TTC549 (cell line): ENCODE data around the gene RPL31.

Source experiments
- FAIRE-seq: peaks from 2 replicates; lab custom pipeline; 2012; peaks lifted over from hg19 to GRCh38; lab: Jason Lieb, UNC

RPL31 gene

GRCh38 chr2:100997509-100998234 is 4.4 kb upstream of the RPL31 start:
- FAIRE-seq, result no peak

- no peak for FAIRE-seq
Observed at GRCh38 chr2:100998235-100998573, 3.9 kb upstream of the RPL31 start.

- no peak for FAIRE-seq
Observed at GRCh38 chr2:100999995-101000394, 2.1 kb upstream of the RPL31 start.

GRCh38 chr2:101002562-101003277 is 631 bp downstream of the RPL31 start:
- no peak for FAIRE-seq

- no peak for FAIRE-seq
Observed at GRCh38 chr2:101003278-101003775, 1.2 kb downstream of the RPL31 start.

GRCh38 chr2:101004620-101005325 is 2.7 kb downstream of the RPL31 start:
- FAIRE-seq, result no peak

GRCh38 chr2:101006065-101006715 is 4.1 kb downstream of the RPL31 start:
- FAIRE-seq, result no peak

- no peak for FAIRE-seq
Observed at GRCh38 chr2:101007415-101008345, 5.6 kb downstream of the RPL31 start.

- FAIRE-seq, result no peak
Observed at GRCh38 chr2:101011152-101011551, 9.1 kb downstream of the RPL31 start.

- no peak for FAIRE-seq
Observed at GRCh38 chr2:101012054-101012705, 10.1 kb downstream of the RPL31 start.

GRCh38 chr2:101012706-101013181 is 10.7 kb downstream of the RPL31 start:
- FAIRE-seq, result peak; percentile 70

- no peak for FAIRE-seq
Observed at GRCh38 chr2:101014264-101014857, 12.3 kb downstream of the RPL31 start.

- FAIRE-seq, result no peak
Observed at GRCh38 chr2:101017371-101017770, 15.3 kb downstream of the RPL31 start.

GRCh38 chr2:101018934-101019333 is 16.8 kb downstream of the RPL31 start:
- no peak for FAIRE-seq

GRCh38 chr2:101022221-101022620 is 20.1 kb downstream of the RPL31 start:
- no peak for FAIRE-seq

GRCh38 chr2:101023327-101024107 is 21.4 kb downstream of the RPL31 start:
- no peak for FAIRE-seq

- FAIRE-seq, result no peak
Observed at GRCh38 chr2:101025561-101025960, 23.5 kb downstream of the RPL31 start.

GRCh38 chr2:101026253-101026701 is 24.2 kb downstream of the RPL31 start:
- FAIRE-seq, result no peak

GRCh38 chr2:101026923-101027469 is 24.9 kb downstream of the RPL31 start:
- FAIRE-seq, result no peak
